CD4-positive, alpha-beta T cell (primary cell): ENCODE measurements around the gene LDHB. TPM values are rescaled to one million over a fixed set of nuclear protein-coding genes. Genes with fewer than 3 reads are reported as not detected.

ENCODE experiments used
- ATAC-seq: fragments of 200-7000 bp; cut with Tn5 transposase; one replicate; pipeline ENCODE4 v1.10.0; 2022; ENCODE audit warnings: mild to moderate bottlenecking; ENCODE audit not compliant: poor library complexity
- CTCF ChIA-PET: fragments of 350-600 bp; sonication (Branson Sonifier 250); formaldehyde crosslinking; loops from one replicate; lab custom pipeline; 2021; ENCODE audit warnings: antibody characterized with exemption, inconsistent platforms; lab: Charles Lee
- POLR2A ChIA-PET: fragments of 350-600 bp; sonication (Branson Sonifier 250); formaldehyde crosslinking; loops from one replicate; lab custom pipeline; 2021; ENCODE audit warnings: antibody characterized with exemption, inconsistent platforms; lab: Charles Lee
- DNase-seq, 14 experiments: peaks; one replicate each; pipeline ENCODE4 v3.0.0-alpha.2; 2013 to 2020; ENCODE audit warnings: mixed read lengths in 2 of 14
- H3K27ac ChIP-seq, 2 donors: one replicate each; pipeline versions ENCODE4 v1.5.1 to v1.7.0; 2013; ENCODE audit warnings: low read length in 2 of 2, low read depth in 1 of 2, mild to moderate bottlenecking in 1 of 2
- H3K27me3 ChIP-seq, 2 experiments: 1 replicate in 1 of 2; 2 replicates in 1 of 2; pipeline versions ENCODE4 v1.6.1 to v1.7.0; 2013; ENCODE audit warnings: low read length in 2 of 2, control low read depth in 1 of 2, mild to moderate bottlenecking in 1 of 2, moderate library complexity in 1 of 2; ENCODE audit not compliant: insufficient read depth in 2 of 2, control insufficient read depth in 1 of 2
- H3K36me3 ChIP-seq: one replicate; pipeline ENCODE4 v1.6.1; 2013; ENCODE audit warnings: low read length, control low read depth; ENCODE audit not compliant: insufficient read depth
- H3K4me1 ChIP-seq: one replicate; pipeline ENCODE4 v1.6.1; 2013; ENCODE audit warnings: low read length, control low read depth; ENCODE audit not compliant: insufficient read depth
- H3K4me3 ChIP-seq: one replicate; pipeline ENCODE4 v1.5.1; 2013; ENCODE audit warnings: mild to moderate bottlenecking, low read length, moderate library complexity
- H3K9me3 ChIP-seq, 2 experiments: 1 replicate in 1 of 2; 2 replicates in 1 of 2; pipeline versions ENCODE4 v1.6.1 to v1.7.0; 2013; ENCODE audit warnings: low read length in 2 of 2, mild to moderate bottlenecking in 2 of 2, control low read depth in 1 of 2, moderate library complexity in 1 of 2; ENCODE audit not compliant: control insufficient read depth in 1 of 2, insufficient read depth in 1 of 2
- H3K27ac Mint-ChIP-seq: one replicate; pipeline ENCODE4 v1.8.0; 2020; ENCODE audit warnings: mixed read lengths
- H3K27me3 Mint-ChIP-seq: one replicate; pipeline ENCODE4 v1.8.0; 2021; ENCODE audit warnings: mixed read lengths
- H3K36me3 Mint-ChIP-seq: one replicate; pipeline ENCODE4 v1.8.0; 2021; ENCODE audit warnings: low read depth, mixed read lengths
- H3K4me1 Mint-ChIP-seq: one replicate; pipeline ENCODE4 v1.8.0; 2021; ENCODE audit warnings: low read depth, mixed read lengths
- H3K4me3 Mint-ChIP-seq: one replicate; pipeline ENCODE4 v1.8.0; 2020; ENCODE audit warnings: mild to moderate bottlenecking, mixed read lengths
- H3K9me3 Mint-ChIP-seq: one replicate; pipeline ENCODE4 v1.8.0; 2020; ENCODE audit warnings: mixed read lengths
- intact Hi-C, 2 experiments: fragments of 100-400 bp; cut with DNase I in 1 of 2; cut with micrococcal nuclease in 1 of 2; formaldehyde crosslinking; loops; one replicate each; pipeline versions ENCODE4 v1.15.1 to v1.9.0; 2023 to 2025; cut with DNase I, micrococcal nuclease
- total RNA-seq, 174 experiments: library from RNA in 2 of 174; stranded (reverse) in 2 of 174; gene quantifications; one replicate each; pipeline ENCODE4 v1.2.3 and lab custom pipeline; 2021 to 2026
- TF ChIP-seq, protein P1 (sequence below): fragments of 200-600 bp; IDR thresholded peaks from one replicate; pipeline ENCODE4 v1.8.0; 2022; ENCODE audit warnings: antibody characterized with exemption, mild to moderate bottlenecking

LDHB gene
- total RNA-seq, 2 experiments from 2014 or later, result 559 to 605 TPM

DNA sequence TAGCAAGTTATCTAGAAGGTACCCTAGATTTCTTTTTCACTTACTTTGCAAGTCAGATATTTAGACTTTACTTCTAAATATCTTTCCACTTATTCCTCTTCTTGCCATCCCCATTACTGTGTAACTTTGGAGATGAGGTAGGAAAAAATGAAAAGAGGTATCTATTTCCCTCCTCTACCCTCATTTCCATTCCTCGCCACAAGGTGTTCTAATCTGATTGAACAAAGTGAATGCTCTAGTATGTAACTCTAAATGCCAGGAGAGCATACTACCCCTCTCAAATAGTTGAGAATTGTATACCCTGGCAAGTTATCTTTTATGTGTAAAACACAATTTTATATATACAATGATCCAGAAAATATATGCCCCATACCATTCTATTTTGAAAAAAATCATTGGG is 1.7 kb upstream of the LDHB start:
- Mint-ChIP-seq H3K36me3 (peaks cover 39% of the 10 kb centered on the region), H3K4me1 (peaks cover 59% of the 10 kb centered on the region), H3K27me3 (no peaks in the 10 kb centered on the region), H3K27ac (peak overlapping the region; percentile 91), H3K9me3 (no peaks in the 10 kb centered on the region), H3K4me3 (peak overlapping the region; percentile 71)
- ChIA-PET CTCF (interaction anchor here (1.3 kb wide), 1 partner anchor 18 kb away, joined by 3 read pairs; no protein-coding TSS in a partner anchor), POLR2A (interaction anchor here (5.1 kb wide), 1 partner anchor 19 kb away, joined by 152 read pairs; no protein-coding TSS in a partner anchor)
- TF ChIP-seq, protein P1, sequence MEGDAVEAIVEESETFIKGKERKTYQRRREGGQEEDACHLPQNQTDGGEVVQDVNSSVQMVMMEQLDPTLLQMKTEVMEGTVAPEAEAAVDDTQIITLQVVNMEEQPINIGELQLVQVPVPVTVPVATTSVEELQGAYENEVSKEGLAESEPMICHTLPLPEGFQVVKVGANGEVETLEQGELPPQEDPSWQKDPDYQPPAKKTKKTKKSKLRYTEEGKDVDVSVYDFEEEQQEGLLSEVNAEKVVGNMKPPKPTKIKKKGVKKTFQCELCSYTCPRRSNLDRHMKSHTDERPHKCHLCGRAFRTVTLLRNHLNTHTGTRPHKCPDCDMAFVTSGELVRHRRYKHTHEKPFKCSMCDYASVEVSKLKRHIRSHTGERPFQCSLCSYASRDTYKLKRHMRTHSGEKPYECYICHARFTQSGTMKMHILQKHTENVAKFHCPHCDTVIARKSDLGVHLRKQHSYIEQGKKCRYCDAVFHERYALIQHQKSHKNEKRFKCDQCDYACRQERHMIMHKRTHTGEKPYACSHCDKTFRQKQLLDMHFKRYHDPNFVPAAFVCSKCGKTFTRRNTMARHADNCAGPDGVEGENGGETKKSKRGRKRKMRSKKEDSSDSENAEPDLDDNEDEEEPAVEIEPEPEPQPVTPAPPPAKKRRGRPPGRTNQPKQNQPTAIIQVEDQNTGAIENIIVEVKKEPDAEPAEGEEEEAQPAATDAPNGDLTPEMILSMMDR, result peak; percentile 30
- intact Hi-C loops, result loop anchor here in 1 of 2 experiments (5.0 kb wide), 2 partner anchors 42 to 157 kb away; partner anchors contain the start of genes GOLT1B and RECQL
- Histone ChIP-seq H3K27me3 (no peaks in the 10 kb centered on the region), H3K4me1 (peaks cover 10% of the 10 kb centered on the region), H3K9me3 (peaks cover 0 to 3% of the 10 kb centered on the region in 2 experiments), H3K36me3 (peaks cover 6% of the 10 kb centered on the region), H3K27ac (no peak overlapping the region), H3K4me3 (no peak overlapping the region)
- no peak for ATAC-seq
- DNase-seq, result peak in 3 of 14 experiments; percentile 17 to 44 (median 34)

DNA sequence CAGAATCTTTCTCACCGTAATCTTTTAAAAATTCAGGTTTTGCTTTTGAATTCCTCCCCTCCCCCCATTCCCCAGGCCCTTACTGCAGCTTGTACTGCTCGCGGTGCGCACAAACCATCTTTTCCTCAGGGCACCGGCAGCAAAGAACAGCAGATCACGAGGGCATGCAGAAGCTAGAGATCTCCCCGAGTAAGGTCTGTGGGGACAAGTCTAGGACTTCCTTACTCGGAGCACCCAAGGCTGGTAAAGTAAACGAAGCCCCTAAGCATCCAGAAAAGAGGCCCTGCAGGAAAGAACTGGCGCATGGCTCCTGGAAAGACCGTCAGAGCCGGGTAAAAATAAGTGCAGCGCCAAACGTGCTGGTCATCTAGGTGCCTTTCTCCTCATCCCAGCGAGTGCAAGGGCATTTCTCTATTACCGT is 727 bp downstream of the LDHB start:
- Histone ChIP-seq H3K27me3 (no peaks in the 10 kb centered on the region), H3K4me3 (peak overlapping the region; percentile 87), H3K27ac (peak overlapping the region; percentile 56 to 80), H3K4me1 (peaks cover 16% of the 10 kb centered on the region), H3K36me3 (peaks cover 31% of the 10 kb centered on the region), H3K9me3 (peaks cover 0 to 3% of the 10 kb centered on the region in 2 experiments)
- Mint-ChIP-seq H3K9me3 (no peaks in the 10 kb centered on the region), H3K4me3 (peak overlapping the region; percentile 99), H3K27me3 (no peaks in the 10 kb centered on the region), H3K27ac (peak overlapping the region; percentile 91), H3K4me1 (peaks cover 83% of the 10 kb centered on the region), H3K36me3 (peaks cover 62% of the 10 kb centered on the region)
- ChIA-PET CTCF (interaction anchor here (1.0 to 2.3 kb wide), 4 partner anchors 15 to 41 kb away, joined by 3 to 12 read pairs (median 4); no protein-coding TSS in a partner anchor), POLR2A (interaction anchor here (1.0 to 5.1 kb wide), 21 partner anchors 9 to 678 kb away, joined by 3 to 152 read pairs (median 9); partner anchors contain the start of genes CMAS, GOLT1B, PYROXD1 and RECQL)
- intact Hi-C loops, result loop anchor here (1.0 to 5.0 kb wide), 7 partner anchors 14 to 156 kb away; partner anchors contain the start of genes GOLT1B (in 2 of the 2) and RECQL (in 2 of the 2)
- TF ChIP-seq, protein P1, result no peak
- ATAC-seq, result peak; percentile 24
- peak in 13 of 14 experiments; percentile 13 to 66 (median 34) for DNase-seq

DNA sequence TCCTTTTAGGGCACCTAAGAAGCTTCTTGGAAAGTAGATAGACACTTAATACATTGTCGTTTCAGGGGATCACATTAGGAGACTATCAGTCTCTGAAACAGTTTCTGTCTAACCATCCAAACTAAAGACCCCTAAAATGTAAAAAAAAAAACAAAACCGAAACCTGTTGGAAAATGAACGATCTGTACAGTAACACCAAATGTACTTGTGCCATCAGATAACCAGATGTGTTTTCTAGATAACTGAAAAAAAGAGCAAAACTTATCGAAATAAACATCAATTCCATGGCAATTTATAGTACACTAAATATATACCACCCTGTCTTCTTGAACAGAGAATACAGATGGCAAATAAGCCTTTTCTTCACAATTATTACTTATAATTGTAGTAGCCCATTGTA is 2.1 kb downstream of the LDHB start:
- Mint-ChIP-seq H3K4me3 (peak overlapping the region; percentile 99), H3K27ac (peak overlapping the region; percentile 91), H3K36me3 (peaks cover 76% of the 10 kb centered on the region), H3K9me3 (no peaks in the 10 kb centered on the region), H3K27me3 (no peaks in the 10 kb centered on the region), H3K4me1 (peaks cover 93% of the 10 kb centered on the region)
- intact Hi-C loops, result loop anchor here in 1 of 2 experiments (5.0 kb wide), 2 partner anchors 38 to 153 kb away; partner anchors contain the start of genes GOLT1B and RECQL
- ATAC-seq, result no peak
- POLR2A ChIA-PET, result interaction anchor here (0.6 to 5.1 kb wide), 4 partner anchors 15 to 626 kb away, joined by 3 to 152 read pairs (median 5); no protein-coding TSS in a partner anchor
- CTCF ChIA-PET, result interaction anchor here (1.0 kb wide), 1 partner anchor 24 kb away, joined by 3 read pairs; no protein-coding TSS in a partner anchor
- no peak overlapping the region for H3K27ac ChIP-seq
- TF ChIP-seq, protein P1, result no peak
- peaks cover 44% of the 10 kb centered on the region for H3K36me3 ChIP-seq
- H3K4me3 ChIP-seq, result peak overlapping the region; percentile 87
- H3K27me3 ChIP-seq, result no peaks in the 10 kb centered on the region
- H3K9me3 ChIP-seq, result no peaks in the 10 kb centered on the region
- peaks cover 24% of the 10 kb centered on the region for H3K4me1 ChIP-seq
- peak in 1 of 14 experiments; percentile 30 for DNase-seq
